Nephron progenitor cell (in vitro differentiated cells): ENCODE results near the gene CD3D.

Experiments used
- DNase-seq: peaks from one replicate; pipeline ENCODE4 v3.0.0; 2021
- H3K27ac Mint-ChIP-seq: 2 replicates; pipeline ENCODE4 v1.8.0; 2021; ENCODE audit warnings: mild to moderate bottlenecking, moderate library complexity, mixed read lengths
- H3K27me3 Mint-ChIP-seq: 2 replicates; pipeline ENCODE4 v1.8.0; 2021; ENCODE audit warnings: mild to moderate bottlenecking, low read depth, mixed read lengths; ENCODE audit not compliant: poor library complexity
- H3K36me3 Mint-ChIP-seq: 2 replicates; pipeline ENCODE4 v1.8.0; 2021; ENCODE audit warnings: low read depth, mixed read lengths
- H3K4me1 Mint-ChIP-seq: 2 replicates; pipeline ENCODE4 v1.8.0; 2021; ENCODE audit warnings: mixed read lengths
- H3K4me3 Mint-ChIP-seq: 2 replicates; pipeline ENCODE4 v1.8.0; 2021; ENCODE audit warnings: mild to moderate bottlenecking, moderate library complexity, mixed read lengths
- H3K9me3 Mint-ChIP-seq: 2 replicates; pipeline ENCODE4 v1.8.0; 2021; ENCODE audit warnings: mild to moderate bottlenecking, moderate library complexity, mixed read lengths
- TF ChIP-seq, protein P1 (sequence below): fragments of 200-600 bp; sonication (generic); IDR thresholded peaks from 2 replicates; pipeline ENCODE4 v1.5.0; 2021; ENCODE audit warnings: antibody characterized with exemption

The CD3D gene

DNA sequence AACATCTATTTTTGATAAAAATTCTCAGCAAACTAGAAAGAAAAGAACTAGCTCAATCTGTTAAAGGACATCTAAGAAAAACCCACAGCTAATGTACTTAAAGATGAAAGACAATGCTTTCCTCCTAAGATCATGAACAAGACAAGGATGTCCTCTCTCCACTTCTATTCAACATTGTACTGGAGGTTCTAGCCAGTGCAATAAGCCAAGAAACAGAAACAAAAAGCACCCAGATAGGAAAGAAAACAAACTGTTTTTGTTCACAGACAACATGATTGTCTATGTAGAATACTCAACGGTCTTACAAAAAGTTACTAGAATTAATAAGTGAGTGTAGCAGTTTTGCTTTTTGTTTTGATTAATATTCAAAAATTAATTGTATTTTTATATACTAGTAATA, 7.8 kb downstream of the CD3D start:
- Mint-ChIP-seq H3K4me1 (peaks cover 5% of the 10 kb centered on the region), H3K27me3 (peaks cover 16% of the 10 kb centered on the region), H3K4me3 (no peak overlapping the region), H3K27ac (no peak overlapping the region), H3K36me3 (no peaks in the 10 kb centered on the region), H3K9me3 (peaks cover 17% of the 10 kb centered on the region)
- no peak for DNase-seq
- TF ChIP-seq, protein P1, sequence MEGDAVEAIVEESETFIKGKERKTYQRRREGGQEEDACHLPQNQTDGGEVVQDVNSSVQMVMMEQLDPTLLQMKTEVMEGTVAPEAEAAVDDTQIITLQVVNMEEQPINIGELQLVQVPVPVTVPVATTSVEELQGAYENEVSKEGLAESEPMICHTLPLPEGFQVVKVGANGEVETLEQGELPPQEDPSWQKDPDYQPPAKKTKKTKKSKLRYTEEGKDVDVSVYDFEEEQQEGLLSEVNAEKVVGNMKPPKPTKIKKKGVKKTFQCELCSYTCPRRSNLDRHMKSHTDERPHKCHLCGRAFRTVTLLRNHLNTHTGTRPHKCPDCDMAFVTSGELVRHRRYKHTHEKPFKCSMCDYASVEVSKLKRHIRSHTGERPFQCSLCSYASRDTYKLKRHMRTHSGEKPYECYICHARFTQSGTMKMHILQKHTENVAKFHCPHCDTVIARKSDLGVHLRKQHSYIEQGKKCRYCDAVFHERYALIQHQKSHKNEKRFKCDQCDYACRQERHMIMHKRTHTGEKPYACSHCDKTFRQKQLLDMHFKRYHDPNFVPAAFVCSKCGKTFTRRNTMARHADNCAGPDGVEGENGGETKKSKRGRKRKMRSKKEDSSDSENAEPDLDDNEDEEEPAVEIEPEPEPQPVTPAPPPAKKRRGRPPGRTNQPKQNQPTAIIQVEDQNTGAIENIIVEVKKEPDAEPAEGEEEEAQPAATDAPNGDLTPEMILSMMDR: no peak

DNA sequence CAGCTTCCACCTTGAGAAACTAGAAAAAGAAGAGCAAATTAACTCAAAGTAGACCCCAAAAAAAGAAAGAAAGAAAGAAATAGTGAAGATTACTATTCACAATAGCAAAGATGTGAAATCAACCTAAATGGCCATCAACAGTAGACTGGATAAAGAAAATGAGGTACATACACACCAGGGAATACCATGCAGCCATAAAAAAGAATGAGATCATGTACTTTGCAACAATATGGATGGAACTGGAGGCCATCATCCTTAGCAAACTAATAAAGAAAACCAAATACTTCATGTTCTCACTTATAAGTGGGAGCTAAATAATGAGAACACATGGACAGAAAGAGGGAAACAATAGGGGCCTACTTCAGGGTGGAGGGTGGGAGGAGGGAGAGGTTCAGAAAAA, 13.8 kb downstream of the CD3D start:
- DNase-seq: no peak
- Mint-ChIP-seq H3K4me3 (no peak overlapping the region), H3K27ac (no peak overlapping the region), H3K36me3 (no peaks in the 10 kb centered on the region), H3K9me3 (peaks cover 28% of the 10 kb centered on the region), H3K4me1 (no peaks in the 10 kb centered on the region), H3K27me3 (peaks cover 31% of the 10 kb centered on the region)
- TF ChIP-seq, protein P1: no peak

DNA sequence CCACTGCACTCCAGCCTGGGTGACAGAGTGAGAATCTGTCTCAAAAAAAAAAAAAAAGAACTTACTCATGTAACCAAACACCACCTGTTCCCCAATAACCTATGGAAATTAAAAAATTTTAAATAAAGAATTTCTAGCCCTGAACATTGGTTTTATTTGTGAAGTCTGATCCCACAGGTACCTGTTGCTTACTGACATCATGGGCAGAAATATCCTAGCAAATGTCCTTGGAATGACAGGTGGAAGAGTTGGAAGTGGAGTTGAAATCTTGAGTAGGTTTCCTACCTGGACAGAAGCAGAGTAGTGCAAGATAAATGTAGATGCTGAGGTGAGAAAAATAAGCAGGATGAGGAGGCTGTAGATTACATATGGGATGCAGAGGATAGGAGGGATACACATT, 17.2 kb downstream of the CD3D start:
- Mint-ChIP-seq H3K27me3 (peaks cover 40% of the 10 kb centered on the region), H3K4me1 (no peaks in the 10 kb centered on the region), H3K36me3 (no peaks in the 10 kb centered on the region), H3K9me3 (peaks cover 11% of the 10 kb centered on the region), H3K27ac (no peak overlapping the region), H3K4me3 (no peak overlapping the region)
- TF ChIP-seq, protein P1: no peak
- DNase-seq: no peak

DNA sequence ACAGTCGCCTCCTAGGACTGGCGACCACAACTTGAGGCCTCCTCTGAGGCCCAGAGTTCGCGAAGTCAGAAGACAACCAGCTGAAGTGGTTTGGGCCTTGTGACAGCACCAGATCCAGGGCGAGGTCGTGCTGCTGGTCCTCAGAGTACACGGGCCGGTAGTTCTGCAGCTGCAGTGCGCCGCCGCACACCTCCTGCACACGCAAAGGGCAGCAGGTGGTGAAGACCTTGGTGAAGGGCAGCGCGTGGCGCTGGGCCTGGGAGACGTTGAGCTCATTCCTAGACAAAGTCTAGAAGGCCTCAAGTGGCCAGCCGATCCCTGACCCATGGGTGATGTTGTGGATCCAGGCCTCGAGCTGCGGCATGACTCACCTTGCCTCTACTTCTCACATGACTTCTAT, 19.8 kb downstream of the CD3D start:
- DNase-seq: no peak

DNA sequence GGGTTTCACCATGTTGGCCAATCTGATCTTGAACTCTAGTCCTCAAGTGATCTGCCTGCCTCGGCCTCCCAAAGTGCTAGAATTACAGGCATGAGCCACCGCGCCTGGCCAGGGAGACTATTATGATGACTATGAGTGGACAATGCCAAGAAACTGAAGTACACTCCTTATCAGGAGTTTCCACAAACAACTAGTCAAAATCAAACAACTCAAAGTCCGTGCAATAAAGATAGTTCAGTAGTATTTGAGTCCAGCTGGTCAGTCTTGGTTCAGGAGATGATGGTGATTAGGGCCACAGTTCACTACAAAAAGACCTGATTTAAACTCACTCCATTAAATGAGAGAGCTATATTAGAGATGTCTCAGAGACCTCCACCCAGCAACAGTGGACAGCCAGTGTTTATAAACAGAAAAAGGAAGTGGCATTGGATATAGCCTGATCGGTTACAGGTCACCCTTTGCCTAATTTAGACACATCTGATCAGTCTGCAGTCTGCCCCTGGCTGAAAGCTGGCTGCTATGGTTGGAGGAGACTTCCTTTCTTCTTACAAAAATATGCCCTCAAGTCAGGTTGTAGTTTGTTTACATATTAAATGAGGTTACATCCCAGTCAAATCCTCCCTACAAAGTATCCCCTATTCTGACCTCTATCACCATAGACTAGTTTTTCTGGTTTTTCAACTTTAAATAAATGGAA, 21.0 kb downstream of the CD3D start:
- DNase-seq: no peak
- Mint-ChIP-seq H3K4me1 (peaks cover 6% of the 10 kb centered on the region), H3K9me3 (peaks cover 4% of the 10 kb centered on the region), H3K4me3 (no peak overlapping the region), H3K27ac (no peak overlapping the region), H3K27me3 (peaks cover 30% of the 10 kb centered on the region), H3K36me3 (no peaks in the 10 kb centered on the region)
- TF ChIP-seq, protein P1: no peak

More for the DNA sequence above, 19.8 kb downstream of the CD3D start:
- peaks cover 31% of the 10 kb centered on the region for H3K27me3 Mint-ChIP-seq
- H3K4me1 Mint-ChIP-seq: no peaks in the 10 kb centered on the region
- H3K36me3 Mint-ChIP-seq: no peaks in the 10 kb centered on the region
- H3K9me3 Mint-ChIP-seq: no peaks in the 10 kb centered on the region
- H3K4me3 Mint-ChIP-seq: no peak overlapping the region
- no peak overlapping the region for H3K27ac Mint-ChIP-seq
- TF ChIP-seq, protein P1: no peak

DNA sequence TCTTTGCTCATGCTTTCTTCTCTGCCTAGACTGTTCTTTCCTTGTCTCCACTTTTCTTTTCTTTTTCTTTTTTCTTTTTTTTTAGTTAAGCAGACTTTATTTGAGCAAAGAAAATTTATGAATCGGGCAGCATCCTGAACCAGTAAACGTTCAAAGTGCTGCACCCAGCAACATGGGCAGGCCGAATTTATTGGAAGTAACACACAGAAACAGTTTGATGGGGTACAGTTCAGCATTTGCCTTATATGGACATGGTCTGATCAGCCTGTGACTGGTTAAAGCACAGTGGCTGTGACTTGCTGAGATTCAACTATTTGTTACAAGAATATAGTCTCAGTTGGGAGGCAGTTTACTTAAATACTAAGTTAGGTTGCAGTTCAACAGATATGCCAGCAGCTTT, 22.0 kb downstream of the CD3D start:
- no peaks in the 10 kb centered on the region for H3K36me3 Mint-ChIP-seq
- H3K4me1 Mint-ChIP-seq: peaks cover 16% of the 10 kb centered on the region
- TF ChIP-seq, protein P1: no peak
- no peak overlapping the region for H3K27ac Mint-ChIP-seq
- no peak for DNase-seq
- peaks cover 21% of the 10 kb centered on the region for H3K27me3 Mint-ChIP-seq
- peaks cover 4% of the 10 kb centered on the region for H3K9me3 Mint-ChIP-seq
- H3K4me3 Mint-ChIP-seq: no peak overlapping the region
